HG03354 (cell line): ENCODE results near the gene GPS1.

Experiments used
- ATAC-seq: cut with Tn5 transposase; IDR thresholded peaks from one replicate; pipeline ENCODE4 v1.9.1; 2021; ENCODE audit warnings: mild to moderate bottlenecking; ENCODE audit not compliant: unreplicated experiment, poor library complexity, severe bottlenecking

The GPS1 gene

DNA sequence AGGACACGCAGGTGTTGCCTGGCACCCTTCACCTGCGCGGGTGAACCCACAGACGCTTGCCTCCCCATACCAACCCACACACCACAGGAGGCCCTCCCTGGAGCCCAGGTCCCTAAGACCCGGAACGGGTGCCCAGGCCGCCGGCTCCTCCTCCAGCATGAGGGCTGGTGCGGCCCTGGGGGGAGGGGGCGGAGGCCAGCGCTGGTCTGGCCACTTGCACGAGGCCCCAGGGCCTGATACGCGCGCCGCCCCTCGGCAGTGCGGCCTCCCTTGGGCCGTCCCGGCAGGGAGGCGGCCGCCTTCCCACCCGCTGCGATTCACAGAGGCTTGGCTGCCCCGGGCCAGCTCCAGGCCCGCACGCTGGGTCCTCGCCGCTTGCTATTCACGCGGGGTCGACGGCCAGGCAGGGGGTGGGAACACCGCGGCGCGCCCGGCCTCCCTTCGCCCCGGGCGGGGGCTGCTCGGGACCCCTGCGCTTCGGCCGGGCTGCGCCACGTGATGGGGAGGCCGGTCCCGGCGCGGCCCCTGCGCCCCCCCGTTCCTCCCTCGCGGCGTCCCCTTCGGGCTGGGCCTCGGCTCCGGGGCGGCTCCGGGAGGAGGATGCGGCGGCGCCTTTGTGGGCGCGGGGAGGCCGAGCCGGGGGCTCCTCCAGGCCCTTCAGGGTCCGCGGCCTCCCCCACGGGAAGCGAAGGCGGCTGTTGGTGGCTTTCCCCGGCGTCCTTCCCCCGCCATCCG lies 45.7 kb downstream of the GPS1 start:
- ATAC-seq = peak; percentile 0

DNA sequence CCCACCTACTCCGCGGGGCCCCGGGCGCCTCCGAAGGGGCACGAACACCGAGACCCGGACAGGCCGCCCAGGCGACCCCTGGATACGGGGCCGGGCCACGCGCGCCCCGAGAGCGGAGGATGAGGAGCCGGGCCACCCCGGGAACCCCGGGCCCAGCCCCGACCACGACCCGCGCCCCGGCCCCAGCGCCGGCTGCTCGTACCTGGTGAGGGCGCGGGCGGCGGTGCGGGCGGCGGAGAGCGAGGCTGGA lies 46.1 kb downstream of the GPS1 start:
- no peak for ATAC-seq

DNA sequence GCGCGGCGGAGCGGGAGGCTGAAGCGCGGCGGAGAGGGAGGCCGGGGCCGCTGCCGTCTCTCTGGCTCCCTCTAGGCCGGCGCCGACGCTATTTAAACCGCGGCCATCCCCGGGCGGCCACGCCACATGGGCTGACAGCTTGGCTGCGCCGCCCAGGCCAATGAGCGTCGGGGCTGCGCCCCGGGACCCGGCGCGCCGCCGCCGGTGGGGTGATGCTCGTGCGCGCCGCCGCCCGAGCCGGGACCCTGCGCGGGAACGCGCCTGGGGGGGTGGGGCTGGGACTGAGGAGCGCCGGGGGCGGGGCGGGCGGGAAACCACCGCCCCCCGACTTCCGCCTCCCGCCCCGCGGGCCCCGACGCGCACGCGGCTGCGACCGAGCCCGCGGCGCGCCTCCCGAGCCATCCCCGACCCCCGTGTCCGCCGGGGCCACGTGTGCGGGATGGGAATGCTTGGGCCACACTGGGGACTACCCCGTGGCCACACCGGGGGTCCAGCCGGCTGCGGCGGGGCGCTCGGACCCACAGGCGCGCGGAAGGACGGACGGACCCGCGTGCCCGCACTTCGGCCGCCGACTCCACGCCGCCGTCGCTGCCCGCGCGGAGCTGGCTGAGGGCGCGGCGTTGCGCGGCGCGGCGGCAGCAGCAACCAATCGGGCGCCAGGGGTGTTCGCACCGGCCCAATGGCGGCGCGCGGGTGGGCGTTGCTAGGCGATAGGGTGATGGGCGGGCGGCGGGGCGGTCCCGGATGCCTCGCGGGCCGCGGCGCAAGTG lies 46.7 kb downstream of the GPS1 start, which contains the start of gene FASN:
TSS of gene FASN (minus strand) at position 68 of the 770 bp plus-strand sequence. CDS start 1,791 bp downstream, outside the sequence.
- ATAC-seq = peak; percentile 75

DNA sequence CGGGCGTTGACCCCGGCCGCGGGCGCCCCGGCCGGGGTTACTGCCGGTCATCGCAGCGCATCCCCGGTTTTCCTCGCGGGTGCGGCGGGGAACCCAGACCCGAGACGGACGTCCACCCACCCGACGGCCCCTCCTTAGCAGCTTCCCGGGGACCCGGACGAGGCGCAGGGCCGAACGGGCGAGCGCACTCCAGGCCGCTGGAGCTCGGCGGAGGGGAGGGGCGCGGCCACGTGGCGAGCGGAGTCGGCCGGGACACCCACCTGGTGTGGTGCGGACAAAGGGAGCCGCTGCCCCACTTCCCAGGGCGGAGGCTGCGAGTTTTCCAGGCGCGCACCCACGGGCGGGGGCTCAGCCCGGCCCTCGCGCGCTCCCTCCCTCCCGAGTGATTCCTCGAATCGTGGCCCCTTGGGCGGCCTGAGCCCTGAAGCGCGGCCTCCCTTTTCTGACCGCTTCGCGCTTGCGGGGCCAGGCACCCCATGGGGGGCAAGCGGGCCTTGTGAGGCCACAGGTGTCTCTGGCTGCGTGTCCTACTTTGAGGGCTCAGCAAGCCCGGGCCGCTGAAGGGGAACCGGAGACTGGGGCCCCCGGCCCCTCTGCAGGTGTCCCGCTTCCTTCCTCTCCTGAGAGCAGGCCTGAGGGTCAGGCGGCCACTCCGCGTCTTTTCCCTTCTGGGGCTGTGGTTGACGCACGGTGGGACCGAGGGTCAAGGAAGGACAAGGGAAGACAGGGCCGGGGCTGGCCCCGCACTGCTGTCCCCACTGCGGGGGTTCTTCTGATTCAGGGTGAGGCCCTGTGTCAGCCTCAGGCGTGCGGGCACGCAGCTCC lies 47.5 kb downstream of the GPS1 start:
- ATAC-seq = peak; percentile 17

DNA sequence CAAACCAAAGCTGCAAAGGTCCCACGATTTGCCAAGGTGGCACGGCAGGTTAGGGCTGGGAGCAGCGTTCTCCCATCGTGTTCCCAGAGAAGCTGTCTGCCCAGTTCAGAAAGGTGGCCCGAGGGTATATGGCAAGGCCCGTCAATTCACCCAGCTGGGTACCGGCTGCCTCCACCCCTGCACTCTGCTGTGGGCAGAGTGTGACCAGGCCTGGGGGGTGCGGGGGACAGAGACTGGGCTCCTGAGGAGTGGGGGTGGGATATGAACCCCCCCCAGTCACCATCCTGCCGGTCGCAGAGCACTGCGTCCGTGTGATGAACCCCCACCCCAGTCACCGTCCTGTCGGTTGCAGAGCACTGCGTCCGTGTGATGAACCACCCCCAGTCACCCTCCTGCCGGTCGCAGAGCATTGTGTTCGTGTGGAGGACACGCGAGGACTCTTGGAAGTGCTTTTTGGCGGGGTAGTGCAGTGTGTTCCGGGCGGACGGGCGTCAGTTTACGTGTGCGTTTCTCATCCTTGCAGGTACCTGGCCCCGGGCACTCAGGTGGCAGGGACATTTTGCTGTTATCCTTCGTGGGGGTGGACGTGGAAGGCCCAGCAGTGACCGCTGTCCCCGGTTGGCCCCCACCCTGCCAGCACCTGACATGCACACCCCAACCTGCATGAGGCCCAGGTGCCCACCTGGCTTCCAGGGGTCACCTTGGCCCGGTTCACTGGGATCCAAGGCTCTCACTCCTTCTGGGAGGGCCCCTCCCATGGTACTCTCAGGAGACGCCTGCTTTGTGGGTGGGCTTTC lies 49.0 kb downstream of the GPS1 start:
- ATAC-seq = no peak

DNA sequence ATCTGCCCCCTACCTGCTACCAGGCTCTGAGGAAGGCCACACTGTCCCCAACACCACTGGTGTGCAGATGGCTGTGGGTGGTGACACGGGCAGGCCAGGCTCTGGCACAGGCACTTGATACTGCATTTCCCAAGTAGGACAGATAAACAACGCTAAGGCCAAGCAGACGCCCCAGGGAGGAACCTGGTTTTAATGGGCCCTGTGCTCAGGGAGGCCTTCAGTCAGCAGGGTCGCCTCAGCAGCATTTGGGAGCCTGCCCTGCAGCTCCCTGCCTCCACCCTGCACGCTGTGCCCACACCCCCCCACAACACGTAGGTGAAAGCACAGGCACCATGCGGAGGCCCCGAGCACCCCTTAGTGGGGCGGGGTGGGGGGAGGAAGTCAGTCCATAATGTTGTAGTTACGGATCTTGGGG lies 49.6 kb downstream of the GPS1 start:
- no peak for ATAC-seq

DNA sequence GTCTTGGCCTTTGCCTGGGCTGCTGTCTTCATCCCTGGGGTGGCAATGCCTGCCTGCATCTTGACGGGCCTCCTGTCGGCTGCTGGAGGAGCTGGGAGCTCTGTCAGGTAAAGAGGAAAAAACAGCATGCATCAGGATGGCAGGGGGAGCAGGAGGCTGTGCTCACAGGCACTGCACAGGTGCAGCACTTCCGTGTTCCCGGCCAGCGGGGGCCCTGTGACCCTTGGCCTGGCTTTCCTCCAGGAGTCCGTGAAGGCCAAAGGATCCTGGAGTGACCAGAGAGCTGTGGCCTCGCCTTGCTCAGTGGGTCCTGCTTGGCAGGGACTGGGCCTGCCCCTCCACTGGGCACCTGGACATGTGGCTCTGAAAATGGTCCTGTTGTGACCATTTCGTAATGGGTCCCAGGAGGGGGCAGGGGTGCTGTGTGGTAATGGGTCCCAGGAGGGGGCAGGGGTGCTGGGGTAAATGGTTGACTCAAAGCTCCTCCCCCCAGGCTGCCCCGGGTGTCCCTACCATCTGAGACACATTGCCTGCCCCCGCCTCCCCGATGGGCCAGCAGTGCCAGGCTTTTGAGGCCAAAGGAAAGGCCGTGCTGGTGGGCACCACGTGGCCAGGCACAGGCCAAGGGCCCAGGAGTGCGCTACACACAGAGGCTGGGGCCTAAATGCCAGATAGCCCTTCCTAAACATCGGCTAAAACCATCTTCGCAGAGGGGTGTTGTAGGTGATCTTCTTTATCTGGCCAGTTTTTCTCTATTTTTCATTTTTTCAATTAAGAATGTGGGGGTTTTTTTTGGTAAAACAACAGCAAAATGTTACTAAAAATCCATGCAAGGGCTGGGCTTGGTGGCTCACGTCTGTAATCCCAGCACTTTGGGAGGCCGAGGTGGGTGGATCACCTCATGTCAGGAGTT lies 50.3 kb downstream of the GPS1 start:
- ATAC-seq = no peak

DNA sequence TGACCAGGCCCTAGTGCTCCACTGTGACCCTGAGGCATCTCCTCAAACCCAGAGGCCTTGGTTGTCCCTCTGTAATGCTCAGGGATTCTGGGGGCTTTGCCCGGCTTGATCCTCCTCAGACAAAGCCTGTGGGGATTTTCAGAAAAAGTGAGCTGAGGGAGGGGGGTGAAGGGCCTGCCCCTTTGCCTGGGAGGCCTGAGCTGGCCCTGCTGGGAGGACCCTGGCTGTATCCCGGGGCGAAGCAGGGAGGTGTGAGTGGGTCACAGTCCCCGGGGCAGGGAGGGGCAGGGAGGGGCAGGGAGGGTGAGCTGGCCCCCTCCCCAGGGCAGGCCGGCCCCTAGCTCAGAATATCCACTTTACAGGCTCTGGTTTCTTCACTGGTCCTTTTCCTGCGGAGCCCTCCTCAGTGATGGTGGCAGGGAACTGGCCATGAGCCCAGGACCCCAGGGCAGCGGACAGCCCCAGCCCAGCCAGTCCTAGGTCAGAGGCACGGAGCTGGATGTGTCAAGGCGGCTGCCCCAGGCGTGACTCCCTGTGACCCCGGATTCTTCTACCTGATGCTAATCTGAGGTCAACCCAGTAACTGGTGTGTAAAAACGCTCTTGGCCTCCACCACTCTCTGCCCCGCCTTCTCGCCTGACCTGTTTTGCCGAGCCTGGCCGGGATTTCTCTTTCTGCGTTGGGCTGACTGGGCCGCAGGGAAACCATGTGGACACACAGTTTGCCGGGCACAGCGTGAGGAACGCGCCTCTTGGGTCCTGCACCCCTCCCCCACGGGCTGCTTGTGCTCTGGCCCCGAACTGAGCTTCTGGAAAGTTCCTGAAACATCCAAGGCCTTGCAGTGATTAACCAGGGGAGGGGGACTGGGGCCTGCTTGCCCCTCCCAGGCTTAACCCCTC lies 52.1 kb downstream of the GPS1 start:
- ATAC-seq = no peak

DNA sequence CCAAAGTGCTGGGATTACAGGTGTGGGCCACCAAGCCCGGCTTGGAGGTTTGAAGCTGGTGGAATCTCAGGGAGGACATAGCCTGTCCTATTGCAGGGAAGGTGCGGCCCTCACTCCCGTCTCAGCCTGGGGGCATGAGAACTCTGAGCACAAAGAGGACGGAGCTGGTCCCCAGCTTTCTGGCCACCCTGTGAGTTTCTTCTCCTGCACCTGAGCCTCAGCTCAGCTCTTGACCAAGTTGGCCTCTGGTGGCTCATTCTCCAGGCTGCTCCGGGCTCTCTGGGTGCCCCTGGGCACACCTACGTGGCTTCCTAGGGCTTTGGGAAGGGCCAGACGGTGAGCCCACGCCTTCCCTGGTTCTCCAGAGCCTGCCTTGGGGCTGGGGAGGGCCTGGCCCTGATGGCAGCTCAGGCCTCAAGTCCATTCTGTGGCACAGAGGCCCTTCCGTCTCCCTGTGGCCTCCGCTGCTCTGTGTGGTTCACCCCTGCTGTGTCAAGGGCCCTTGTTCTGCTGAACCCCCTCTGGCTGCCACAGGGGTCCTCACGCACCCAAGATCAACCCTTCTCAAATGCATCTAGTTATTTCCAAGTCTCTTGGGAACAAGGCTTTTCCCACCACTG lies 53.2 kb downstream of the GPS1 start:
- no peak for ATAC-seq

DNA sequence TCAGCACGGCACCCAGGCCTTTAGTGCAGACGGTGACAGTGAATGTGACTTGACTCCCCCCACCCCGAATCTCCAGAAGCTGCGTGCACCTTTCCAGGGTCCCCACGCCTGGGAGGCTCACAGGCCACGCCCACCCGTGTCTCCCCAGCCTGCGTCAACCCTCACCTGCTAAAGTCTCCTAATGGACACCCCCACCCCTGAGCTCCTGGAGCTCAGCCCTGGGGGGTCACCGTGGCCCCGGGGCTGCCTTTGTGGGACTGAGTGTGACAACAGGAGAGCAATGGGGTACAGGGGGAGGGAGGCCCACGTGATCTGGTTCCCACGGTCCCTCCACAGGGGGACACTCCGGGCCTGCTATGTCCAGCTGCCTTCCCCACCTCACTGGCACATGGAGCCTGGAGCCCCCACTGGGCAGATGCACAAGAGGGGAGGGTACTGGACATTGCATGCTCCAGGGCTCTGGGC lies 53.8 kb downstream of the GPS1 start:
- no peak for ATAC-seq

DNA sequence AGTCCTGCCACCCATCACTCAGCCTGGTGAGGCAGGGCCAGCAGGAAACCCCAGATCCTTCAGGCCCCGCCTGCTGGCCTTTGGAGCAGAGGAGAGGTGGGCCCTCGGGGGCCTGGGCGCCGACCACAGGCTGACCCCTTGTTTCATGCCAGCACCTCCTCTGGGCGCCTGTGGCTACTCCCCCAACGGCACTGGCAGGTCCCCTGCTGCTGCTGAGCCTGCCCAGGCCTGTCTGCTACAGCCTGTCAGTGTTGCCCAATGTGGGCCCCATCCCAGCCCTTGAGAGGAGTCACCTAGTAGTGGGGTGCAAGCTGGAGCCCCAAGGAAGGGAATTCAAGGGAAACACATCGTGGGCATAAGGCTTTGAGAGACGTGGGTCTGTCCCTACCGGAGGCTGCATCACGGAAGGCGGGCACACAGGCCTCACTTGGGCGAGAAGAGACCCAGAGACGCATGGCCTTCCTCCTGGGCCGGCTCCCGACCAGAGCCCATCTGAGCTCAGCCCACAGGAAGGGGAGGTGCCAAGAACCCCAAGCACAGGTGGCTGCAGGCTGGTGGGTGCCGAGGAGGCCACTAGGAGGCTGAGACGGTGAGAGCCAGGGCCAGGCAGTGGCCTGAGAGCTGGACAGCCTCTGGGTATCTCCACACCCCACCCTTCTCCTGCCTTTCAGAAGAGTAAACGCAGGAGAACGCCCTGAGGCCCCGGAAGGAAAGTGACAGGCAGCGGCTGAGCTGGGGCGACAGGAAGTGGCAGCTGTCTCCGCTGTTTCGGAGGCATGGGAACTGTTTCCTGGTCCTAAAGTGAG lies 54.4 kb downstream of the GPS1 start:
- ATAC-seq = peak; percentile 95

DNA sequence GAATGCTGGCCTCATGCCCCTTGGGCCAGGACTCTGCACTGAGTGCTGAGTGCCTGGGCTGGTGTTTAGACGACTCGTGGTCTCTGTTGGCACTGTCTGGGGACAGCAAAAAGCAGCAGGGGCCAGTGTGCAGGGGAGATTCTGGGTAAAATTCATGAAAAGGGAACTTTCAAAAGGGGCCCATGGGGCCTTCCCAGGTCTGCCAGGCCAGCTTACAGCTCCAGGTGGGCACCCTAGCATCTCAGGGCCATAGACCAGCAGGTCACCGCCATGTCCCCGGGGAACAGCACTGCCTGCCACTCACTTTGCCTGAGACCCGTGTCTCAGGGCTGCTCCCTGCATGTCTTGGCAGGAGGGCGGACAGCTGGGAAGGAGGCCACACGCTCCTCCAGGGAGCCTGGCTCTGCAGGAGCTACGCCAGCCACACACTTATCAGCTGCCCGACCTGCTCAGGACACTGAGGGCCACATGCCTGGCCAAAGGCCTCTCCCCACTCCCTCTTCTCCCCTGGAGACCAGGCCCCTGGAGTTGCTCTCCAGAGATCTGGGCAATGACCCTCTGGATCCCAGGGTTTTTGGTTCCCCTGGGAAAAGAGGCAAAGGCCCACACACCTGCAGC lies 55.1 kb downstream of the GPS1 start:
- ATAC-seq = peak; percentile 4
